ENCODE results near the gene COL5A1.

The COL5A1 gene

GRCh38 chr9:134730761-134731496 is 89.3 kb downstream of the COL5A1 start:
- no peak overlapping the region for H3K9ac ChIP-seq (ENCODE audit: insufficient read length)
- peaks cover 8% of the 10 kb centered on the region; the same call in 1 of the 2 replicates for H3K36me3 ChIP-seq (ENCODE audit: insufficient read depth, low read length)
- DNase-seq (ENCODE audit: low read depth, low spot score), result no peak
- no peak overlapping the region for H3K4me3 ChIP-seq
- H3K9me3 ChIP-seq (ENCODE audit: low read depth, low read length), result no peaks in the 10 kb centered on the region
- TF ChIP-seq POLR2AphosphoS5 (IDR thresholded peaks at IDR 0.05; ENCODE audit: borderline replicate concordance, low read depth, low read length) (no peak), FOXP2 (optimal IDR thresholded peaks at IDR 0.05; ENCODE audit: control extremely low read depth, extremely low read length, insufficient read depth) (no peak), EZH2 (IDR thresholded peaks at IDR 0.05) (no peak)
- no peak overlapping the region for H3K27ac ChIP-seq

- Histone ChIP-seq H3K4me3 (no peak overlapping the region), H3K9ac (ENCODE audit: insufficient read length) (no peak overlapping the region), H3K9me3 (ENCODE audit: low read depth, low read length) (no peaks in the 10 kb centered on the region), H3K27ac (no peak overlapping the region), H3K36me3 (ENCODE audit: insufficient read depth, low read length) (peaks cover 8% of the 10 kb centered on the region; the same call in 1 of the 2 replicates)
- TF ChIP-seq POLR2AphosphoS5 (IDR thresholded peaks at IDR 0.05; ENCODE audit: borderline replicate concordance, low read depth, low read length) (no peak), FOXP2 (optimal IDR thresholded peaks at IDR 0.05; ENCODE audit: control extremely low read depth, extremely low read length, insufficient read depth) (no peak), EZH2 (IDR thresholded peaks at IDR 0.05) (no peak)
- no peak for DNase-seq (ENCODE audit: low read depth, low spot score)
Observed at GRCh38 chr9:134731497-134732391, 90.1 kb downstream of the COL5A1 start.

GRCh38 chr9:134732392-134733110 is 90.9 kb downstream of the COL5A1 start:
- no peak overlapping the region for H3K27ac ChIP-seq
- no peaks in the 10 kb centered on the region for H3K9me3 ChIP-seq (ENCODE audit: low read depth, low read length)
- H3K9ac ChIP-seq (ENCODE audit: insufficient read length), result no peak overlapping the region
- no peak for DNase-seq (ENCODE audit: low read depth, low spot score)
- no peak overlapping the region for H3K4me3 ChIP-seq
- H3K36me3 ChIP-seq (ENCODE audit: insufficient read depth, low read length), result peaks cover 6% of the 10 kb centered on the region; the same call in 1 of the 2 replicates
- TF ChIP-seq POLR2AphosphoS5 (IDR thresholded peaks at IDR 0.05; ENCODE audit: borderline replicate concordance, low read depth, low read length), result no peak
- no peak for TF ChIP-seq EZH2 (IDR thresholded peaks at IDR 0.05)
- no peak for TF ChIP-seq FOXP2 (optimal IDR thresholded peaks at IDR 0.05; ENCODE audit: control extremely low read depth, extremely low read length, insufficient read depth)

GRCh38 chr9:134733480-134734232 is 92.1 kb downstream of the COL5A1 start:
- H3K27ac ChIP-seq, result no peak overlapping the region
- peaks cover 2% of the 10 kb centered on the region; the same call in 1 of the 2 replicates for H3K36me3 ChIP-seq (ENCODE audit: insufficient read depth, low read length)
- H3K4me3 ChIP-seq, result no peak overlapping the region
- DNase-seq (ENCODE audit: low read depth, low spot score), result no peak
- no peak overlapping the region for H3K9ac ChIP-seq (ENCODE audit: insufficient read length)
- TF ChIP-seq POLR2AphosphoS5 (IDR thresholded peaks at IDR 0.05; ENCODE audit: borderline replicate concordance, low read depth, low read length) (no peak), EZH2 (IDR thresholded peaks at IDR 0.05) (no peak), FOXP2 (optimal IDR thresholded peaks at IDR 0.05; ENCODE audit: control extremely low read depth, extremely low read length, insufficient read depth) (no peak)
- no peaks in the 10 kb centered on the region for H3K9me3 ChIP-seq (ENCODE audit: low read depth, low read length)

- TF ChIP-seq FOXP2 (optimal IDR thresholded peaks at IDR 0.05; ENCODE audit: control extremely low read depth, extremely low read length, insufficient read depth) (no peak), EZH2 (IDR thresholded peaks at IDR 0.05) (no peak), POLR2AphosphoS5 (IDR thresholded peaks at IDR 0.05; ENCODE audit: borderline replicate concordance, low read depth, low read length) (no peak)
- H3K9ac ChIP-seq (ENCODE audit: insufficient read length), result no peak overlapping the region
- H3K9me3 ChIP-seq (ENCODE audit: low read depth, low read length), result no peaks in the 10 kb centered on the region
- no peak for DNase-seq (ENCODE audit: low read depth, low spot score)
- H3K27ac ChIP-seq, result no peak overlapping the region
- peaks cover 2% of the 10 kb centered on the region; the same call in 1 of the 2 replicates for H3K36me3 ChIP-seq (ENCODE audit: insufficient read depth, low read length)
- no peak overlapping the region for H3K4me3 ChIP-seq
Observed at GRCh38 chr9:134734270-134734669, 92.7 kb downstream of the COL5A1 start.

GRCh38 chr9:134735441-134736175 is 94.0 kb downstream of the COL5A1 start:
- Histone ChIP-seq H3K27ac (no peak overlapping the region), H3K36me3 (ENCODE audit: insufficient read depth, low read length) (no peaks in the 10 kb centered on the region; the same call in 1 of the 2 replicates), H3K4me3 (no peak overlapping the region), H3K9me3 (ENCODE audit: low read depth, low read length) (no peaks in the 10 kb centered on the region), H3K9ac (ENCODE audit: insufficient read length) (no peak overlapping the region)
- TF ChIP-seq FOXP2 (optimal IDR thresholded peaks at IDR 0.05; ENCODE audit: control extremely low read depth, extremely low read length, insufficient read depth) (no peak), POLR2AphosphoS5 (IDR thresholded peaks at IDR 0.05; ENCODE audit: borderline replicate concordance, low read depth, low read length) (no peak), EZH2 (IDR thresholded peaks at IDR 0.05) (no peak)
- no peak for DNase-seq (ENCODE audit: low read depth, low spot score)

Data from SK-N-MC (cell line).